K562 (cell line): ENCODE measurements around the gene TRIM44. TPM values are rescaled to one million over a fixed set of nuclear protein-coding genes. Genes with fewer than 3 reads are reported as not detected.

ENCODE experiments used
- ATAC-seq: fragments of 200-7000 bp; cut with Tn5 transposase; 3 replicates; pipeline ENCODE4 v1.9.1; 2020; ENCODE audit warnings: moderate library complexity
- BruUV-seq: library from RNA; stranded (reverse); fragments of 400-500 nt; replicated peaks from 2 replicates; lab custom pipeline; 2021; lab: Mats Ljungman, UMichigan
- CTCF ChIA-PET: fragments of 300-600 bp; formaldehyde crosslinking; extraction: SDS; loops from one replicate; lab custom pipeline; 2021; ENCODE audit warnings: low intra/inter-chr PET ratio; lab: Yijun Ruan, JAX
- POLR2A ChIA-PET: fragments of 300-600, 350-650 bp; sonication (Branson Sonifier 250); formaldehyde crosslinking; extraction: SDS; loops from one replicate; lab custom pipeline; 2021; ENCODE audit warnings: antibody characterized with exemption, inconsistent platforms; lab: Yijun Ruan, JAX
- DNase-seq, 4 experiments: peaks; one replicate each; pipeline versions ENCODE4 v3.0.0 to v3.0.0-alpha.2; 2011 to 2018; ENCODE audit warnings: low spot score in 3 of 4, mixed read lengths in 3 of 4; ENCODE audit errors: extremely low read depth in 1 of 4
- FAIRE-seq: peaks from 2 replicates; lab custom pipeline; 2011; peaks lifted over from hg19 to GRCh38; lab: Jason Lieb, UNC
- H2AFZ ChIP-seq: 2 replicates; pipeline ENCODE4 v1.6.0; 2011; ENCODE audit warnings: low read depth, low read length, control low read depth, inconsistent platforms
- H3K27ac ChIP-seq: fragments of 200-600 bp; 3 replicates; pipeline ENCODE4 v1.8.0; 2011; ENCODE audit warnings: low read depth, mild to moderate bottlenecking, control low read depth, inconsistent platforms, low read length, moderate library complexity, mixed read lengths; ENCODE audit errors: extremely low read depth
- H3K27me3 ChIP-seq, 2 experiments: fragments of 300-600 bp in 1 of 2; 2 replicates in 1 of 2; 3 replicates in 1 of 2; pipeline versions ENCODE4 v1.6.0 to v1.8.0; 2011; ENCODE audit warnings: inconsistent platforms in 2 of 2, low read length in 2 of 2, mild to moderate bottlenecking in 1 of 2, mixed read lengths in 1 of 2, moderate library complexity in 1 of 2; ENCODE audit not compliant: control insufficient read depth in 2 of 2, insufficient read depth in 2 of 2
- H3K36me3 ChIP-seq: fragments of 300-600 bp; 3 replicates; pipeline ENCODE4 v1.8.0; 2011; ENCODE audit warnings: mild to moderate bottlenecking, low read length, inconsistent platforms; ENCODE audit not compliant: control insufficient read depth, insufficient read depth
- H3K4me1 ChIP-seq, 2 experiments: fragments of 200-600 bp in 1 of 2; replicated peaks in 1 of 2; 2 replicates in 1 of 2; 3 replicates in 1 of 2; pipeline versions ENCODE4 v1.5.1 to v1.8.0; 2011; ENCODE audit warnings: inconsistent platforms in 2 of 2, low read length in 2 of 2, mild to moderate bottlenecking in 1 of 2, mixed read lengths in 1 of 2, moderate library complexity in 1 of 2; ENCODE audit not compliant: control insufficient read depth in 2 of 2, insufficient read depth in 2 of 2
- H3K4me2 ChIP-seq: 2 replicates; pipeline ENCODE4 v1.6.1; 2011; ENCODE audit warnings: low read length, control low read depth, inconsistent platforms, mixed read lengths; ENCODE audit not compliant: insufficient read depth
- H3K4me3 ChIP-seq: fragments of 200-600 bp; sonication (generic), shearing (Covaris generic); 2 replicates; pipeline ENCODE4 v1.5.1; 2016; ENCODE audit warnings: control low read depth, inconsistent platforms
- H3K79me2 ChIP-seq: fragments of 200-600 bp; 3 replicates; pipeline ENCODE4 v1.8.0; 2011; ENCODE audit warnings: low read length, inconsistent platforms; ENCODE audit not compliant: control insufficient read depth, insufficient read depth
- H3K9ac ChIP-seq, 2 experiments: 2 replicates each; pipeline versions ENCODE4 v1.6.0 to v1.6.1; 2011; ENCODE audit warnings: low read depth in 2 of 2, low read length in 2 of 2, control low read depth in 1 of 2, inconsistent platforms in 1 of 2, mild to moderate bottlenecking in 1 of 2, mixed read lengths in 1 of 2; ENCODE audit not compliant: insufficient read depth in 1 of 2
- H3K9me1 ChIP-seq: one replicate; pipeline ENCODE4 v1.6.0; 2011; ENCODE audit warnings: inconsistent platforms, mild to moderate bottlenecking, low read length, moderate library complexity; ENCODE audit not compliant: control insufficient read depth, insufficient read depth
- H3K9me3 ChIP-seq: replicated peaks from 2 replicates; pipeline ENCODE4 v1.5.1; 2011; ENCODE audit warnings: low read depth, low read length, inconsistent platforms; ENCODE audit not compliant: control insufficient read depth, insufficient read depth
- H4K20me1 ChIP-seq: replicated peaks from 2 replicates; pipeline ENCODE4 v1.6.1; 2011; ENCODE audit warnings: low read length, inconsistent platforms, mixed read lengths; ENCODE audit not compliant: control insufficient read depth, insufficient read depth
- C11orf30 ChIP-seq: fragments of 450-650 bp; IDR thresholded peaks from 2 replicates; pipeline ENCODE4 v1.6.1; 2016; ENCODE audit warnings: low read depth, mild to moderate bottlenecking
- CEBPG ChIP-seq, 3 experiments: fragments of 200-800 bp in 1 of 3; sonication (Bioruptor generic) in 1 of 3; sonication (generic) in 1 of 3; formaldehyde crosslinking in 1 of 3; IDR thresholded peaks in 2 of 3; conservative IDR thresholded peaks in 1 of 3; 2 replicates each; pipeline versions ENCODE4 v1.6.1 to v1.8.0; 2016 to 2022; ENCODE audit warnings: missing compliant biosample characterization in 2 of 3, missing genetic modification characterization in 2 of 3, mild to moderate bottlenecking in 1 of 3, missing genetic modification reagents in 1 of 3
- HMG20A ChIP-seq: fragments of 450-650 bp; formaldehyde crosslinking; conservative IDR thresholded peaks from 2 replicates; pipeline ENCODE4 v1.4.0; 2020; ENCODE audit warnings: mild to moderate bottlenecking, mixed read lengths
- KLF1 ChIP-seq: fragments of 450-650 bp; IDR thresholded peaks from 2 replicates; pipeline ENCODE4 v1.6.1; 2016; ENCODE audit warnings: missing genetic modification characterization, missing compliant biosample characterization
- MAFK ChIP-seq: IDR thresholded peaks from 2 replicates; pipeline ENCODE4 v1.6.1; 2011; ENCODE audit warnings: low read length, improper control_type of control experiment
- NFE2L1 ChIP-seq: fragments of 450-650 bp; IDR thresholded peaks from 2 replicates; pipeline ENCODE4 v1.6.1; 2016; ENCODE audit warnings: missing genetic modification characterization, low read depth, mild to moderate bottlenecking, missing compliant biosample characterization, moderate library complexity, borderline replicate concordance
- SUPT5H ChIP-seq: fragments of 450-650 bp; IDR thresholded peaks from 2 replicates; pipeline ENCODE4 v1.6.1; 2016
- ZNF316 ChIP-seq: fragments of 450-650 bp; IDR thresholded peaks from 2 replicates; pipeline ENCODE4 v1.6.1; 2016
- ZNF699 ChIP-seq: fragments of 250-450 bp; sonication (Bioruptor Pico); IDR thresholded peaks from 2 replicates; pipeline ENCODE4 v1.8.0; 2021; ENCODE audit warnings: mild to moderate bottlenecking, moderate library complexity; ENCODE audit not compliant: insufficient replicate concordance
- WGBS: fragments of 100-300 bp; shearing (Covaris generic); methylation state at CpG from one replicate; pipeline ENCODE4 v1.1.6; 2016; ENCODE audit warnings: low coverage, mixed read lengths; ENCODE audit not compliant: insufficient coverage; ENCODE audit errors: missing lambda C conversion rate; 5-methylcytosine and 5-hydroxymethylcytosine counted together
- in situ Hi-C: fragments of 300-500 bp; cut with MboI; formaldehyde crosslinking; loops from 4 replicates; pipeline ENCODE4 v1.15.0; 2018; ENCODE audit warnings: inconsistent platforms, mixed read lengths
- intact Hi-C: fragments of 100-400 bp; cut with micrococcal nuclease; formaldehyde crosslinking; loops from 2 replicates; pipeline ENCODE4 v1.14.2; 2022
- polyA plus RNA-seq, 8 experiments: library from polyadenylated mRNA; depleted of rRNA in 4 of 8; stranded (reverse) in 5 of 8; unstranded in 3 of 8; fragments of >200 nt; fragmentation: Nextera tagmentation in 2 of 8; fragmentation: Illumina TruSeq in 1 of 8; extraction: Ambion mirVana in 2 of 8; extraction: Trizol in 1 of 8; gene quantifications; 2 replicates each; pipeline versions ENCODE4 v1.2.1 to v1.2.3, GENCODE V29; 2011 to 2014; ENCODE audit warnings: inconsistent platforms in 1 of 8, missing spikeins in 1 of 8
- total RNA-seq, 7 experiments: library from RNA; depleted of rRNA in 6 of 7; stranded (reverse); fragments of >200 nt in 6 of 7; fragmentation: Illumina TruSeq in 2 of 7; extraction: Trizol in 2 of 7; gene quantifications; 2 replicates each; pipeline versions ENCODE4 v1.2.1 to v1.2.3, GENCODE V29; 2011 to 2021; ENCODE audit warnings: low replicate concordance in 1 of 7
- TF ChIP-seq, protein P1 (sequence below): sonication (generic); formaldehyde crosslinking; IDR thresholded peaks from 2 replicates; pipeline ENCODE4 v1.8.0; 2022; ENCODE audit warnings: missing genetic modification reagents, mild to moderate bottlenecking, borderline replicate concordance
- TF ChIP-seq, protein P2 (sequence below): fragments of 450-650 bp; IDR thresholded peaks from 2 replicates; pipeline ENCODE4 v1.6.1; 2014; ENCODE audit warnings: low read depth, mild to moderate bottlenecking, moderate library complexity, borderline replicate concordance
- TF ChIP-seq, protein P3 (sequence below), 2 experiments: fragments of 450-650 bp; IDR thresholded peaks; 2 replicates each; pipeline ENCODE4 v1.6.1; 2016
- TF ChIP-seq, protein P4 (sequence below): fragments of 250-450 bp; sonication (Bioruptor Pico); IDR thresholded peaks from 2 replicates; pipeline ENCODE4 v1.5.0; 2020; ENCODE audit warnings: mild to moderate bottlenecking

TRIM44 gene
- total and polyA plus RNA-seq, 9 of the 15 experiments (the other 6 are each of a cell fraction or from before 2014, with no cell fraction given): 8.3 to 105 (median 37.2) TPM

DNA sequence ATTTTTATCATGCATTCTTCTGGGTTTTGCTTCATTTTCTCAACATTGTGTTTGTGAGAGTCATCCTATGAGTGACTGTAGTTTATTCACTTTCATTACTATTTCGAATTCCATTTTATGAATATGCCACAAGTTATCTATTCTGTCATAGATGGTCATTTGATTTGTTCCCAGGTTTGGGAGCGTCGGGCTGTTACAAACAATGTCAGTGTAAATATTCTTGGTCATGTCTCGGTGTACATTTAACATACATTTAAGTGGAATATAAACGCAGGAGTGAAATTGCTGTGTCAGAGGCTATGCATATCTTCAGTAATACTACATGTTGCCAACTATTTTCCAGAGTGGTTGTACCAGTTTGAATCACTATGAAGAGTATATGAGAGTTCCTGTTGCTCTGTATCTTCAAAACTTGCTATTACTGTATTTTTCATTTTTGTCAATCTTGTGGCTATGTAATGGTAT lies 2.4 kb downstream of the TRIM44 start:
- H3K27me3 ChIP-seq: no peaks in the 10 kb centered on the region; a peak in 1 of 5 replicates
- WGBS: 1% methylated on average over 5 of the region's 5 CpGs
- FAIRE-seq: no peak
- H3K36me3 ChIP-seq: peaks cover 9% of the 10 kb centered on the region; the same call in 2 of the 3 replicates
- BruUV-seq: no TSS peak
- intact Hi-C loops (no loop called here), in situ Hi-C loops (no loop called here)
- H3K27ac ChIP-seq: peak overlapping the region; percentile 29; the same call in 1 of the 3 replicates
- peak overlapping the region; percentile 92 for H3K4me2 ChIP-seq
- no peaks in the 10 kb centered on the region for H3K9me3 ChIP-seq
- CTCF ChIA-PET: no interaction called here
- peak overlapping the region; percentile 58 for H3K4me3 ChIP-seq
- H2AFZ ChIP-seq: no peak overlapping the region
- ATAC-seq: no peak
- peak in 1 of 4 experiments; percentile 25 for DNase-seq
- H4K20me1 ChIP-seq: no peaks in the 10 kb centered on the region
- peaks cover 68% of the 10 kb centered on the region for H3K79me2 ChIP-seq
- POLR2A ChIA-PET: no interaction called here
- H3K9ac ChIP-seq: peak overlapping the region in 1 of 2 experiments; percentile 78; a peak in 2 of 4 replicates
- no peaks in the 10 kb centered on the region for H3K9me1 ChIP-seq
- peaks cover 0 to 16% of the 10 kb centered on the region in 2 experiments; a peak in 3 of 5 replicates for H3K4me1 ChIP-seq
- TF ChIP-seq NFE2L1 (tag) (no peak), C11orf30 (peak; percentile 82), MAFK (peak; percentile 32; the same call in 1 of the 2 replicates), SUPT5H (no peak), HMG20A (no peak), KLF1 (tag) (no peak), ZNF699 (no peak), CEBPG (CRISPR knock-in tag; IDR thresholded peaks at IDR 0.05) (no peak), CEBPG (tag; conservative IDR thresholded peaks at IDR 0.05 in 1 of 2, IDR thresholded peaks at IDR 0.05 in 1 of 2) (no peak), ZNF316 (peak; percentile 81)
- TF ChIP-seq, protein P1, sequence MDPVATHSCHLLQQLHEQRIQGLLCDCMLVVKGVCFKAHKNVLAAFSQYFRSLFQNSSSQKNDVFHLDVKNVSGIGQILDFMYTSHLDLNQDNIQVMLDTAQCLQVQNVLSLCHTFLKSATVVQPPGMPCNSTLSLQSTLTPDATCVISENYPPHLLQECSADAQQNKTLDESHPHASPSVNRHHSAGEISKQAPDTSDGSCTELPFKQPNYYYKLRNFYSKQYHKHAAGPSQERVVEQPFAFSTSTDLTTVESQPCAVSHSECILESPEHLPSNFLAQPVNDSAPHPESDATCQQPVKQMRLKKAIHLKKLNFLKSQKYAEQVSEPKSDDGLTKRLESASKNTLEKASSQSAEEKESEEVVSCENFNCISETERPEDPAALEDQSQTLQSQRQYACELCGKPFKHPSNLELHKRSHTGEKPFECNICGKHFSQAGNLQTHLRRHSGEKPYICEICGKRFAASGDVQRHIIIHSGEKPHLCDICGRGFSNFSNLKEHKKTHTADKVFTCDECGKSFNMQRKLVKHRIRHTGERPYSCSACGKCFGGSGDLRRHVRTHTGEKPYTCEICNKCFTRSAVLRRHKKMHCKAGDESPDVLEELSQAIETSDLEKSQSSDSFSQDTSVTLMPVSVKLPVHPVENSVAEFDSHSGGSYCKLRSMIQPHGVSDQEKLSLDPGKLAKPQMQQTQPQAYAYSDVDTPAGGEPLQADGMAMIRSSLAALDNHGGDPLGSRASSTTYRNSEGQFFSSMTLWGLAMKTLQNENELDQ: no peak
- TF ChIP-seq, protein P2, sequence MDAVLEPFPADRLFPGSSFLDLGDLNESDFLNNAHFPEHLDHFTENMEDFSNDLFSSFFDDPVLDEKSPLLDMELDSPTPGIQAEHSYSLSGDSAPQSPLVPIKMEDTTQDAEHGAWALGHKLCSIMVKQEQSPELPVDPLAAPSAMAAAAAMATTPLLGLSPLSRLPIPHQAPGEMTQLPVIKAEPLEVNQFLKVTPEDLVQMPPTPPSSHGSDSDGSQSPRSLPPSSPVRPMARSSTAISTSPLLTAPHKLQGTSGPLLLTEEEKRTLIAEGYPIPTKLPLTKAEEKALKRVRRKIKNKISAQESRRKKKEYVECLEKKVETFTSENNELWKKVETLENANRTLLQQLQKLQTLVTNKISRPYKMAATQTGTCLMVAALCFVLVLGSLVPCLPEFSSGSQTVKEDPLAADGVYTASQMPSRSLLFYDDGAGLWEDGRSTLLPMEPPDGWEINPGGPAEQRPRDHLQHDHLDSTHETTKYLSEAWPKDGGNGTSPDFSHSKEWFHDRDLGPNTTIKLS: no peak
- TF ChIP-seq, protein P3, sequence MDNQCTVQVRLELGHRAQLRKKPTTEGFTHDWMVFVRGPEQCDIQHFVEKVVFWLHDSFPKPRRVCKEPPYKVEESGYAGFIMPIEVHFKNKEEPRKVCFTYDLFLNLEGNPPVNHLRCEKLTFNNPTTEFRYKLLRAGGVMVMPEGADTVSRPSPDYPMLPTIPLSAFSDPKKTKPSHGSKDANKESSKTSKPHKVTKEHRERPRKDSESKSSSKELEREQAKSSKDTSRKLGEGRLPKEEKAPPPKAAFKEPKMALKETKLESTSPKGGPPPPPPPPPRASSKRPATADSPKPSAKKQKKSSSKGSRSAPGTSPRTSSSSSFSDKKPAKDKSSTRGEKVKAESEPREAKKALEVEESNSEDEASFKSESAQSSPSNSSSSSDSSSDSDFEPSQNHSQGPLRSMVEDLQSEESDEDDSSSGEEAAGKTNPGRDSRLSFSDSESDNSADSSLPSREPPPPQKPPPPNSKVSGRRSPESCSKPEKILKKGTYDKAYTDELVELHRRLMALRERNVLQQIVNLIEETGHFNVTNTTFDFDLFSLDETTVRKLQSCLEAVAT (IDR thresholded peaks at IDR 0.05): no peak
- TF ChIP-seq, protein P4, sequence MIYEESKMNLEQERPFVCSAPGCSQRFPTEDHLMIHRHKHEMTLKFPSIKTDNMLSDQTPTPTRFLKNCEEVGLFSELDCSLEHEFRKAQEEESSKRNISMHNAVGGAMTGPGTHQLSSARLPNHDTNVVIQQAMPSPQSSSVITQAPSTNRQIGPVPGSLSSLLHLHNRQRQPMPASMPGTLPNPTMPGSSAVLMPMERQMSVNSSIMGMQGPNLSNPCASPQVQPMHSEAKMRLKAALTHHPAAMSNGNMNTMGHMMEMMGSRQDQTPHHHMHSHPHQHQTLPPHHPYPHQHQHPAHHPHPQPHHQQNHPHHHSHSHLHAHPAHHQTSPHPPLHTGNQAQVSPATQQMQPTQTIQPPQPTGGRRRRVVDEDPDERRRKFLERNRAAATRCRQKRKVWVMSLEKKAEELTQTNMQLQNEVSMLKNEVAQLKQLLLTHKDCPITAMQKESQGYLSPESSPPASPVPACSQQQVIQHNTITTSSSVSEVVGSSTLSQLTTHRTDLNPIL: no peak
